H1 (cell line): ENCODE measurements around the gene RBM38.

Experiments used
- TF ChIP-seq, protein P1 (sequence below), 3 experiments: IDR thresholded peaks; 1 replicate in 2 of 3; 2 replicates in 1 of 3; pipeline versions ENCODE4 v1.5.1 to v1.6.1; 2011; ENCODE audit warnings: low read length in 3 of 3, mild to moderate bottlenecking in 3 of 3, inconsistent platforms in 2 of 3, low read depth in 1 of 3, moderate library complexity in 1 of 3; ENCODE audit not compliant: insufficient read depth in 1 of 3; ENCODE audit errors: control extremely low read depth in 1 of 3
- TF ChIP-seq, protein P2 (sequence below): IDR thresholded peaks from 2 replicates; pipeline ENCODE4 v1.6.1; 2012; ENCODE audit warnings: inconsistent platforms

DNA sequence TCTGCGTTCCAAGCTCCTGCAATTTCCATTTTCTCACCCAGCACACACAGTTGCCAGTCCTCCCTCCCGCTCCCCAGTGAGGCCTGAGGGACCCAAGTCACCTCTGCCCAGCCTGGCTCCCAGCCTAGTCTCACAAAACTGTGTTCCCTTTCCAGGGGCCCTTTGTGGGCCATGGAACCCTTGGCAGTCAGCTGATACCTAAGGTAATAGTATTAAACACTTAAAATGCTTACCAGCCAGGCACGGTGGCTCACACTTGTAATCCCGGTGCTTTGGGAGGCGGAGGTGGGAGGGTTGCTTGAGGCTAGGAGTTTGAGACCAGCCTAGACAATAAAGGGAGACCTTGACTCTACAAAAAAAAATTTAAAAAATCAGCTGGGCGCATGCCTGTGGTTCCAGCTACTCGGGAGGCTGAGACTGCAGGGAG, 3.2 kb upstream of the RBM38 start:
- TF ChIP-seq, protein P1, sequence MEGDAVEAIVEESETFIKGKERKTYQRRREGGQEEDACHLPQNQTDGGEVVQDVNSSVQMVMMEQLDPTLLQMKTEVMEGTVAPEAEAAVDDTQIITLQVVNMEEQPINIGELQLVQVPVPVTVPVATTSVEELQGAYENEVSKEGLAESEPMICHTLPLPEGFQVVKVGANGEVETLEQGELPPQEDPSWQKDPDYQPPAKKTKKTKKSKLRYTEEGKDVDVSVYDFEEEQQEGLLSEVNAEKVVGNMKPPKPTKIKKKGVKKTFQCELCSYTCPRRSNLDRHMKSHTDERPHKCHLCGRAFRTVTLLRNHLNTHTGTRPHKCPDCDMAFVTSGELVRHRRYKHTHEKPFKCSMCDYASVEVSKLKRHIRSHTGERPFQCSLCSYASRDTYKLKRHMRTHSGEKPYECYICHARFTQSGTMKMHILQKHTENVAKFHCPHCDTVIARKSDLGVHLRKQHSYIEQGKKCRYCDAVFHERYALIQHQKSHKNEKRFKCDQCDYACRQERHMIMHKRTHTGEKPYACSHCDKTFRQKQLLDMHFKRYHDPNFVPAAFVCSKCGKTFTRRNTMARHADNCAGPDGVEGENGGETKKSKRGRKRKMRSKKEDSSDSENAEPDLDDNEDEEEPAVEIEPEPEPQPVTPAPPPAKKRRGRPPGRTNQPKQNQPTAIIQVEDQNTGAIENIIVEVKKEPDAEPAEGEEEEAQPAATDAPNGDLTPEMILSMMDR (IDR thresholded peaks at IDR 0.05; ENCODE audit: control extremely low read depth in 1 of 3, insufficient read depth in 1 of 3, low read depth in 1 of 3, low read length in 3 of 3) = no peak
- TF ChIP-seq, protein P2, sequence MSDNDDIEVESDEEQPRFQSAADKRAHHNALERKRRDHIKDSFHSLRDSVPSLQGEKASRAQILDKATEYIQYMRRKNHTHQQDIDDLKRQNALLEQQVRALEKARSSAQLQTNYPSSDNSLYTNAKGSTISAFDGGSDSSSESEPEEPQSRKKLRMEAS = no peak
